SK-N-MC (cell line): ENCODE measurements around the gene MCF2L.

Experiments used
- EZH2 ChIP-seq: fragments of 200-600 bp; sonication (generic); IDR thresholded peaks from one replicate; pipeline ENCODE4 v1.6.1; 2017; ENCODE audit warnings: antibody characterized with exemption
- FOXP2 ChIP-seq: optimal IDR thresholded peaks from 2 replicates; pipeline ENCODE3; 2011; ENCODE audit warnings: mild to moderate bottlenecking, moderate library complexity; ENCODE audit not compliant: insufficient read depth; ENCODE audit errors: extremely low read length, control extremely low read depth
- POLR2AphosphoS5 ChIP-seq: IDR thresholded peaks from 2 replicates; pipeline ENCODE4 v1.6.1; 2012; ENCODE audit warnings: mild to moderate bottlenecking, low read depth, low read length, borderline replicate concordance

- TF ChIP-seq POLR2AphosphoS5 (no peak), EZH2 (no peak), FOXP2 (no peak)
Observed at GRCh38 chr13:113040597-113041292, 71.7 kb downstream of the MCF2L start.
